Heart left ventricle (tissue), 16 donors: ENCODE results near the gene GABBR2. TPM values are rescaled to one million over a fixed set of nuclear protein-coding genes. Genes with fewer than 3 reads are reported as not detected.

ENCODE experiments used
- ATAC-seq, 4 donors: fragments of 200-7000 bp; cut with Tn5 transposase; one replicate each; pipeline ENCODE4 v1.9.1; 2020 to 2022; ENCODE audit warnings: moderate library complexity in 4 of 4, mild to moderate bottlenecking in 3 of 4, moderate number of reproducible peaks in 1 of 4
- DNase-seq, 5 donors: peaks; one replicate each; pipeline ENCODE4 v3.0.0-alpha.2; 2020
- H3K27ac ChIP-seq, 12 donors: fragments of 200-600 bp; sonication (generic) in 4 of 12; one replicate each; pipeline versions ENCODE4 v1.5.0 to v1.8.0; 2016 to 2022; ENCODE audit warnings: mild to moderate bottlenecking in 2 of 12
- H3K27me3 ChIP-seq, 9 donors: fragments of 200-600 bp; sonication (generic) in 2 of 9; one replicate each; pipeline versions ENCODE4 v1.5.1 to v1.8.0; 2016 to 2022; ENCODE audit warnings: mild to moderate bottlenecking in 3 of 9
- H3K36me3 ChIP-seq, 9 donors: fragments of 200-600 bp; sonication (generic) in 2 of 9; one replicate each; pipeline versions ENCODE4 v1.5.0 to v1.8.0; 2018 to 2022; ENCODE audit warnings: mild to moderate bottlenecking in 2 of 9
- H3K4me1 ChIP-seq, 12 donors: fragments of 200-600 bp; sonication (generic) in 4 of 12; one replicate each; pipeline versions ENCODE4 v1.5.0 to v1.8.0; 2016 to 2022; ENCODE audit warnings: mild to moderate bottlenecking in 3 of 12
- H3K4me3 ChIP-seq, 12 donors: fragments of 200-600 bp; sonication (generic) in 4 of 12; one replicate each; pipeline versions ENCODE4 v1.5.0 to v1.8.0; 2017 to 2022; ENCODE audit warnings: mild to moderate bottlenecking in 9 of 12, moderate library complexity in 4 of 12
- H3K9me3 ChIP-seq, 12 donors: fragments of 200-600 bp; sonication (generic) in 4 of 12; one replicate each; pipeline versions ENCODE4 v1.5.0 to v1.8.0; 2016 to 2022; ENCODE audit warnings: mild to moderate bottlenecking in 1 of 12
- CTCF ChIP-seq, 12 donors: fragments of 200-600 bp; sonication (generic) in 4 of 12; IDR thresholded peaks; one replicate each; pipeline versions ENCODE4 v1.5.0 to v1.8.0; 2018 to 2022; ENCODE audit warnings: antibody characterized with exemption in 12 of 12, mild to moderate bottlenecking in 5 of 12
- POLR2A ChIP-seq, 2 donors: fragments of 450-650 bp; IDR thresholded peaks; one replicate each; pipeline ENCODE4 v1.6.1; 2017; ENCODE audit warnings: antibody characterized with exemption in 2 of 2, mild to moderate bottlenecking in 2 of 2, moderate library complexity in 2 of 2
- WGBS, 4 donors: extraction: QIAGEN DNeasy Blood & Tissue Kit in 2 of 4; methylation state at CpG; one replicate each; pipeline versions ENCODE4 v1.1.5 to v1.1.7; 2013 to 2018; 5-methylcytosine and 5-hydroxymethylcytosine counted together
- intact Hi-C, 10 donors: fragments of 100-400 bp; cut with DNase I; formaldehyde crosslinking; loops; one replicate each; pipeline versions ENCODE4 v1.11.1 to v1.14.2; 2022
- polyA plus RNA-seq, 2 donors: library from polyadenylated mRNA; stranded (reverse); fragments of 200-250 nt; gene quantifications; one replicate each; pipeline ENCODE4 v1.2.3, GENCODE V29; 2013
- total RNA-seq, 9 donors: library from RNA; depleted of rRNA in 2 of 9; stranded (reverse); fragments of >200 nt in 2 of 9; fragmentation: NEBNext Ultra II Directional in 3 of 9; extraction: Animal tissue kit (Norgen Biotek cat#: 25700) in 3 of 9; gene quantifications; one replicate each; pipeline versions ENCODE4 v1.1.0 to v1.2.4, GENCODE V29; 2016 to 2023
- donor health status: ischemic (EF 13 %, LVEDD 7.1; RV severe dilation, severe dysfunction).
- donor health status: healthy with polysubstance abuse.
- donor health status: DM: no; HTN: yes; CAD: no.
- donor health status: DM: no; HTN: no; CAD: no.
- donor health status: ischemic (EF 25% LVEDD 6.9; RV normal size, moderate dysfunction).
- donor health status: ischemic (EF 25% LVEDD 5.7; RV mildly dilated, moderate dysfunction).
- donor health status: healthy.
- donor health status: DM: yes; HTN: yes; CAD: no.
- donor health status: ischemic (EF 35%, LVEDD 5.7; RV mildly dilated, moderate dysfunction).
- donor health status: nonischemic (EF 11% LVEDD 7.7; RV severe dilation, severe dysfunction).
- donor health status: DM: yes; HTN: yes; CAD: no.
- donor health status: PGD.
- donor health status: ischemic (EF 29% LVEDD 5.4; RV normal size, mild dysfunction).
- donor health status: nonischemic (EF 23%, LVEDD 6.1; RV moderate dilation, normal function).

The GABBR2 gene
- total and polyA plus RNA-seq, 11 donors, result 0.11 to 3.4 (median 0.58) TPM

DNA sequence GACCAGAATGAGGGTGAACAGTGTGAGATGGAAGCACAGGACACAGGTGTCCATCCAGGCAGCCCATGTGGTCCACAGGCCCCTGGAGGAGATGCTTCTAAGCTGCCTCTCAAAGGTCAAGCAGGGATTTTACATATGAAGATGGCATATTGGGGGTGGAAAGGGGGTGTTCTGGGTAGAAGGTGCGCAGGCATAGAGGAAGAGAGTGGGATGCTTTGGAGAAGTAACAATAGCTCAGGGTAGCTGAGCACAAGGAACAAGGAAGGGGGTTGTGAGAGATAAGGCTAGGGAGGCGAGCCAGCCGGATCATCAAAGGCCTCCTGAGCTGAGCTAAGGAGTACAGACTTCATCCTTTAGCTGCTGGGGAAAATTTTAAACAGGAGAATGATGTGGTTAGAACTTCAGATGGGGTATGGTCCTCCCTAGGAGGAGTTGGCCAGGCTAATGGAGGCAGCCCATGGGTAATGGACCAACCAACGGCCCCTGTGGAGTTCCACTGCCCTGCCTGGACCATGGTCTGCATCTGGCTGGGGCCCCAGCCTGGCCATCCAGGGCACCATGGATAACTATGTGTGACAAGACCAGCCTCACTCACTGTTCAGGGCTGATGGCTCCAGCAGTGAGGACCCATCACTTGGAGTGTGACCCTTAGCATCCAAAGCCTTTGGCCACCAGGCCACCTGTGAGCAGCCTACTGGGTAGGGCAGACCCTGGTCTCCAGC, 366.5 kb downstream of the GABBR2 start:
- Histone ChIP-seq H3K27ac (no peak overlapping the region), H3K36me3 (no peaks in the 10 kb centered on the region), H3K4me1 (peaks cover 0 to 3% (median 0%) of the 10 kb centered on the region in 12 donors), H3K27me3 (peaks cover 0 to 10% (median 0%) of the 10 kb centered on the region in 9 donors), H3K9me3 (peaks cover 0 to 7% (median 0%) of the 10 kb centered on the region in 12 donors), H3K4me3 (no peak overlapping the region)
- no peak for DNase-seq
- intact Hi-C loops, result no loop called here
- TF ChIP-seq CTCF (IDR thresholded peaks at IDR 0.05), result no peak
- 75 to 84% (median 82%) methylated on average over 4 of the region's 4 CpGs for WGBS, 4 donors
- no peak for ATAC-seq

DNA sequence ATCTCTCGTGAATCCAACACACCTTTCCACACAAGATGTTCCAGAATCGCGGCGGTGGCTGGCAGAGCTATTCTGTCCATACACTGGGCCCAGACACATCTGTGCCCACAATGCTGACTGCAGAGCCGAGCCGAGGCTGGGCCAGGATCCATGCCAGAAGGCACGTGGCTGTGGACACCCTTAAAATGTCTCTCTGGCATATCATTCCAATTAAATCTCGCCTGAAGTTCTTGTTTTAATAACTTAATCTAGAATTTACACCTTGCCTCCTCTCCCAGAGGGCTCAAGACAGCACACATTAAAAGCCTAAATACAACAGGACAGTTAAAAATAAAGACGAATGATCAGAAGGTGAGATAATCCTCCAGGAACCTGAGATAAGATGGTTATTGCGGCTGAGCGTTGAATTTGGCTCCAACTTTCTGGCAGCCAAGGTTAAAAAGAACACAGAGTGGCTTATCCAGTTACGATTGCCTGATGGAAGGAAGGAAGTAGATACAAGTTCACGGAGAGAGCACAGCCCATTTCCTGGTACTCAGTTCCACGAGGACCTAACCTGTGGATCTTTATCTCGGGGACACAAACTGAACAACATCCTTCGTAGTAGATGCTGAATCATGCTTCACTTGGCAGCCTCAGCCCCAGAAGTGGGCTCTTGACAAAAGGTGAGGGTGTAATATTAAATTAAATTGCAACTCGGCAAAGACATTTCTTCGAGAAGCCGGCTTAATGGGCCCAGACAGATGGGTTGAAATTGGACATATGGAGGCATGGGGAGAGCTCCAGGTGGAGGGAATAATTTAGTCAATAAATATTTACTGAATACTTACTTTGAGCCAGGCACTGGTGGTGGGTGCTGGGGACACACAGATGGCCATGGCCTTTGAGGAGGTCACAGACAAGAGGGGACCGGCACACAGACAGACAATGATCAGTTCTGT, 367.3 kb downstream of the GABBR2 start:
- ATAC-seq, result no peak
- Histone ChIP-seq H3K27me3 (peaks cover 0 to 10% (median 0%) of the 10 kb centered on the region in 9 donors), H3K9me3 (peaks cover 0 to 8% (median 0%) of the 10 kb centered on the region in 12 donors), H3K27ac (no peak overlapping the region), H3K4me3 (no peak overlapping the region), H3K36me3 (no peaks in the 10 kb centered on the region), H3K4me1 (peaks cover 0 to 3% (median 0%) of the 10 kb centered on the region in 12 donors)
- no peak for DNase-seq
- TF ChIP-seq CTCF (IDR thresholded peaks at IDR 0.05) (no peak), POLR2A (IDR thresholded peaks at IDR 0.05) (no peak)
- intact Hi-C loops, result no loop called here
- WGBS, 4 donors, result 53 to 63% (median 59%) methylated on average over 20 of the region's 20 CpGs

DNA sequence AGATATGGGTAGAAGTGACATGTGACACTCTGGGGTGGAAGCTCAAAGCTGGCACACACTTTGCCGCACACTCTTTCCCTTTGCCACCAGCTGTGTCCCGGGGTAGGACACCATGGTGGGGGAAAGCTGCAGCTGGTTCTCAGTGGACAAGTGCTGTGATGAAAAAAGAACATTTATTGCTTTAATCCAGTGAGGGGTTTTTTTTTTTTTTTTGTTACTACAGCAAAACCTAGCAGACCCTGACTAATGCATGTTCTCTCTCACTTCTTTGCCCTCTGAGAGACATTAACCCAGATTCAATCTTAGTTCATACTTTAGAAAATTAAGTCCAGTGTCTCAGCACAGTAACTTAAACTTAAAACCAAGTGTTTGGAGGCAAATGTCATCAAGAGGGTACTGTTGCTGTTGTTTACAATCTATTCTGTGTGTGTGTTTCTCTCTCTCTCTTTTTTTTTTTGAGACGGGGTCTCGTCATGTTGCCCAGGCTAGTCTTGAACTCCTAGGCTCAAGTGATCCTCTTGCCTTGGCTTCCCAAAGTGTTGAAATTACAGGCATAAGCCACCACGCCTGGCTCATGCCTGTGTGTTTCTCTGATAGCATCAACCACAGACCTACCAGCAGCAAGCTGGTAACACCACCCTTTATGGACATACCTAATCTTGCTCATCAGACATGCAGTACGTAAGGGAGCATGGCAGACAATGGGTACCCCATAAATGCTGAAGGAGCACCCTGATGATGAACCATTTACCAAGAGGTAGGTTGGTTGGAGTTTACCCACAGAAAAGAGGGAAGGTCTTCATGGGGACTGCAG, 368.5 kb downstream of the GABBR2 start:
- TF ChIP-seq CTCF (IDR thresholded peaks at IDR 0.05), result no peak
- no peak for TF ChIP-seq POLR2A (IDR thresholded peaks at IDR 0.05)
- intact Hi-C loops, result no loop called here
- H3K36me3 ChIP-seq, result no peaks in the 10 kb centered on the region
- peaks cover 0 to 6% (median 0%) of the 10 kb centered on the region in 9 donors for H3K27me3 ChIP-seq
- ATAC-seq (no peak), DNase-seq (no peak)
- H3K27ac ChIP-seq, result no peak overlapping the region
- peaks cover 0 to 8% (median 0%) of the 10 kb centered on the region in 12 donors for H3K9me3 ChIP-seq
- peaks cover 0 to 3% (median 0%) of the 10 kb centered on the region in 12 donors for H3K4me1 ChIP-seq
- whole genome bisulfite sequencing, 4 donors, result 83 to 92% (median 91%) methylated on average over 6 of the region's 6 CpGs
- no peak overlapping the region for H3K4me3 ChIP-seq
